ENCODE results near the gene TUBGCP2.

The TUBGCP2 gene

DNA sequence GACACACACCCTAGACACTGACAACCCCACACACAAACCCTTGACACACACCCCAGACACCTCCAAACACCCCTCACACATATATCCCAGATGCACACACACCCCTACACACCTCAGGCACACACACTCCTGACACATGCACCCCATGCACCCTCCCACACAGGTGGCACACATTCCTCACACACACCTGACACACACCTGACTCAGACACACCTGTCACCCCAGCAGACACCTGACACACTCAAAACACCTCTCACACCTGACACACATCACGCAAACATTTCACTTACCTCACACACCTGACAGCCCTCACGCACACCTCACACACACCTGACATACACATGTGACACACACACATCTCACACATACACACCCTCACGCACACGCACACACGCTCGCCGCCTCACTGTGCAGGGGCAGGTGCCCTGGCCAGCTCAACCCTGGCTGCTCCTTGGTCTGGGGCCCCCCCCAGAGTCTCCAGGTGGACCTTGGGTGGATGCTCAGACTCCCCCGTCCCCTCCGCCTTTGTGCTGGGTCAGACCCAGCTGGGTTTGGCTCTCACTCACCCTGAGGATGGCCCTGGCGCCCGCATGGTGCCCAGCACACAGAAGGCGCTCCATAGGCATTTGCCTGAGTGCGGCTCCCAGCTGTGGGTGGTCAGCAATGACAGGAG lies 31.2 kb upstream of the TUBGCP2 start:
- DNase-seq: no peak

DNA sequence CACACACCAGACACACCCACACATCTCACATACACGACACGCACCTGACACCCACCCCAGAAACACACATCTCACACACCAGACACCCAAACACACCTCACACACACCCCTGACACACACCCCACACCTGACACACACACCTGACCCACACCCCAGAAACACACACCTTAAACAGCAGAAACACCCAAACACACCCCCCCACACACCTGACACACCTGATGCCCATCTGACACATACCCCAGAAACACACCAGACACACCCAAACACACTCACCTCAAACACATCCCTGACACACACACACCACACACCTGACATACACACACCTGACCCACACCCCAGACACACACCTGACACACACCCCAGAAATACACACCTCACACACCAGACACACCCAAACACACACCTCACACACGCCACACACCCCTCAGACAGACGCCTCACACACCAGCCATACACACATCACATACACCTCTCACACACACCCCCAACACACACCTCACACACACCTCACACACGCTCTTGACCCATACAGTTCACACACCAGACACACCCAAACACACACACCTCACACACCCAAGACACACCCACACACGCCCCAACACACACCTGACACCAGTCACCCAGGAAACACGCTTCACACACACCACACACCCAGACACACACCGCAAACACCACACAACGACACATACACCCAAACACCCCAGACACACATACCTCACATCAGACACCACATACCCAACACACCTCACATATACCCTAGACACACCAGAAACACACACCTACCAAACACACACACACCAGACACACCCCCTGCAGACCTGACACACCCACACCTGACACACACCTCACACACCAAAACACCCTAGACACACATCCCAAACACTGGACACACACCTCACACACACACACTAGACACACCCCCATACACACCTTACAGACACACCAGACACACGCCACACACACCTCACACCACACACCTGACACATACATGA lies 29.7 kb upstream of the TUBGCP2 start:
- no peak for DNase-seq

- no peak for DNase-seq
These were observed 28.7 kb upstream of the TUBGCP2 start for GRCh38 chr10:133337370-133337725.

DNA sequence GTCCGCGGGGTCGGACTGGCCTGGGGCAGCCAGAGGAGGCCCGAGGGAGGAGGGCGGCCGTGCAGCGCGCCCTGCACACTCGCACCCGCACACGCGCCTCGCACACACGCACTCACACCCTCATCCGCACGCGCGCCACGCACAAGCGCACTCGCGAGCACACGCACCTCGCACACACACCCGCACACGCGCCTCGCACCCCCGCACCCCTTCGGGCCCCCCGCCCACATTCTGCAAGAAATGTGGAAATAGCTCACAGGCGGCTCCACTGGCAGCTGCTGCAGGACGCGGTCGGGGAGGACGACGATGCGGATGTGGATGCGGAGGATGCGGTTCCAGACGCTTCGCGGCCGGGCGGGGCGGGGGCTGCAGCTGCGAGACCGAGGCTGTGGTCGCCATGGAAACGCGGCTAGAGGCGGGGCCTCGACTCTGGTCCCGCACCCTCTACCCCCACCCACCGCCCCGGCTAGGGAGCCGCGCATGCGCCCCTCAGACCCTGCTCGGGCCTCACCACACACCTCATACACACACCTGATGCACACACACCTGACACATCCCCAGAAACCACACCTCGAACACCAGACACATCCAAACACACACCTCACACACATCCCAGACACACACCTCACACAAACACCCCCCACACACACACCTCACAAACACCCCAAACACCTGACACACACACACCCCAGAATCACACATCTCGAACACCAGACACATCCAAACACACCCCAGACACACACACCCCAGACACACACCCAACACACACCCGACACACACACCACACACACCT lies 28.1 kb upstream of the TUBGCP2 start, which contains the start of gene CALY:
TSS of gene CALY (minus strand) at position 320 of the 793 bp plus-strand sequence. CDS start 7,907 bp downstream, outside the sequence.
- DNase-seq: peak; percentile 93

DNA sequence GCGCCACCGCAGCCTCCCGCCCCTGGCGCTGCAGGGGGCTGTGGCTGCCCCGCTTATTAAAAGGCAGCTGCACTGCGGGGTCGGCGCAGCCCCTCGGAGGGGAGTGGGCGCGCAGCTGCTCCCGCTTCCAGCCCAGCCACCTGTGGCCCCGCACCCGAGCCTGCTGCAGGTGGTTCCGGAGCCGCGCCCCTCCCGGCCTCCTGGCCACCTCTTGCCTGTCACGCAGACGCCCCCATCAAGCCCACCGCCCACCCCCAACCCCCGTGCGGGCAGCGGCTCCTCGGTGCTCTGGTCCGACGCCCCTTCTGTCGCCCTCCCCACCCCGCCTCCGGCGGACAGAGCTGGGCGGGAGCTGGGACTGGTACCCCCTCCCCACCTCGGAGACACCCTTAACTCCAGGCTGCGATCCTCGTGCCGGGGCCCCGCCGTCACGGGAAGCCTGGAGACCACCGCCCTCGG lies 27.5 kb upstream of the TUBGCP2 start:
- DNase-seq: peak; percentile 16

- peak; percentile 85 for DNase-seq
These were observed 26.8 kb upstream of the TUBGCP2 start for GRCh38 chr10:133335246-133336117.

DNA sequence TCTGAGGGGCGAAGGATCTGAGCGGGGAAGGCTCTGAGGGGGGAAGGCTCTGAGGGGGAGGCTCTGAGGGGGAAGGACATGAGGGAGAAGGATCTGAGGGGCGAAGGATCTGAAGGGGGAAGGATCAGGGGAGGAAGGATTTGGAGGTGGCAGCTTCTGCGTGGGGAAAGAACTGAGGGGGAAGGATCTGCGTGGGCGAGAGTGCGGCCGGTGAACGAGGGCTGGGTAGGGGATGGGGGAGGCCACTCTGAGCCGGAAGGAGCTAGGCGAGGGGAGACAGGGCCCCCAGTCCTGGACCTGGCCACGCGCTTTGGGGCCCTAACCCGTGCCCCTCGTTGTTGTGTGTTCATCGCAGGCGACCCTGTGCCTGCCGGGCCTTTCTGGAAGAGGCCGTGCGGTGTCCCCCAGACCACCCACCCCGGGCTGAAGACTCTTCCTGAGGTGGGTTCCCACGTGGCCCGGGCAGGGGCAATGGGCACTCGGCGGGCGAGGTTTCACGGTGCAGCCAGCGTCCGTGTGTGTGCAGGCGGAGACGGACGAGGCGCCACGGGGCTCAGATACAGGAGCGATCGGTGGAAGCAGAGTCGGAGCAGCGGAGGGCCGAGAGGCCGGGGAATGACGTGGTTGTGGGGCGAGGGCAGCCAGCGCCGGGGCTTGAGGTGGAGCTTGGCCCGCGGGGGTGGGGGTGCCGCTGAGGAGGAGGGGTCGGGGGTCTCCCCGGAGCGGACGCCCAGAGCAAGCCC lies 26.0 kb upstream of the TUBGCP2 start:
- peak; percentile 62 for DNase-seq

DNA sequence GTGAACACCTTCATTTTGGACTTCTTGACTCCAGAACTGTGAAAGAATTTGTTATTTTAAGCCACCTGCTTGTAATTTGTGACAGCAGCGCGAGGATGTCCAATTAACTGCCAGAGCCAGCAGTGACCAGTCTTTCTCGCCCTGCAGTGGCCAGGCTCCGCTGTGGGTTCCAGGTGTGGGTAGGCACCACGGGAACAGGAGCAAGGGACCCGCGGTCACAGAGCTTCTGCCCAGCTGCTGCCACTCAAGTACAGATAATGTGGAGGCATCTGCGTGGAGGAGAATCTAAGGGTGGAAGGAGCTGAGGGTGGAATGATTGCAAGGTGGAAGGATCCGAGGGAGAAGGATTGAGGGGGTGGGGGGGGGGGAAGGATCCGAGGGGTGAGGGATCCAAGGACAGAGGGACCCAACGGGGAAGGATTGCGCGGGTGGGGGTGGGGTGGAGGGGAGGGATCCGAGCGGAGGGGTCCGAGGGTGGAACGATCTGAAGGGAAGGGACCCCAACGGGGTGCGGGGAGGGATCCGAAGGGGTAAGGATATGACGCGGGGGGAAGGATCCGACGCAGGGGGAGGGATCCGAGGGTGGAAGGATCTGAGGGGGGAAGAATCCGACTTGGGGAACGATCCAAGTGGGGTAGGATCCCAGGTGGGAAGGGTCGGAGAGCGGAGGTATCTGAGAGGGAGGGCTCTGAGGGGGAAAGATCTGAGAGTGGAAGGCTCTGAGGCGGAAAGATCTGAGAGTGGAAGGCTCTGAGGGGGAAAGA lies 24.4 kb upstream of the TUBGCP2 start:
- no peak for DNase-seq

GRCh38 chr10:133329491-133330202 lies 21.0 kb upstream of the TUBGCP2 start:
- DNase-seq: peak; percentile 95

DNA sequence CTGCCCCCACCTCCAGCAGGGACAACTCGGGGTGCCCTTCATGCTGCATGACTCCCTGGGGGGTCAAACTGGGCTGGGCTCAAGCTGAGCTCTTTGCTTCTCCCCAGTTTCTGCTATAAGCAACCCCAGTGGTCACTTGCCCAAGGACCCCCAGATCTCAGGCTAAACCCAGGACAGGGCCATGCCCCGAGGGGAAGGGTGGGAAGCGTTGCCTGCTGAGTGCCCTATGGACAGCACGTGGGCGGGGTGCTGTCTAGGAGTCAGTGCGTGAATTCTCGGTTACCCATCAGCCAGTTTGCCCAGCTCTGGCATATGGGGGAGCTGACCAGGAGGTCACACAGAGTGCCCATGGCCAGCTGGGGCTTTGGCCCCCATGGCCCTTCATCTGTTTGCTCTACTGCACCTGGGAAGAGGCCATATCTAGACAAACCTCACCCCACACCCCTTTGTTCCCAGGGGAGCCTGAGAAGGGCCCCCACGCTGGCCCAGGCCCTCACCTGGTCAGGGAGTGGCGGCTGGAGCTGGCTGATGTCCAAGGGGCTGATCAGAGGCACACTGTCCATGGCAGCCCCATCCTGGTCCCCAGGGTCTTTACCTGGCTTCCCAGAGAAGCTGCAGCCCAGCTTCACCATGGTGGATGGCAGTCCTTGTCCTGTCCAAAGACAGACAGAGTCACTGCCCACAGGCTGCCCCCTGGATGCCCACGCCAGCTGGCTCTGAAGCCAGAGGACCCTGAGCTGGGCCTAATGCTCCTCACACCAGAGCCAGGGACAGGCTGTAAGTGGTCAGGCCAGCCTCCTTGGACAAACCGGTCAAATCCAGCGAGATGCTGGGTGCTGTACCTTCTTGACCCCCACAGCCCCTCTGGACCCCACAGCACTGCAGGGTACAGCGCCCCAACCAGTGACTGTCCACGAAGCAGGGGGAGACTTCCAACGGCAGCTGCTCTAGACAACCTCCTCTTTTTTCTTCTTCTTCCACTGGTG lies 20.0 kb upstream of the TUBGCP2 start:
- no peak for DNase-seq

- no peak for DNase-seq
These were observed 19.1 kb upstream of the TUBGCP2 start for GRCh38 chr10:133327651-133328357.

DNA sequence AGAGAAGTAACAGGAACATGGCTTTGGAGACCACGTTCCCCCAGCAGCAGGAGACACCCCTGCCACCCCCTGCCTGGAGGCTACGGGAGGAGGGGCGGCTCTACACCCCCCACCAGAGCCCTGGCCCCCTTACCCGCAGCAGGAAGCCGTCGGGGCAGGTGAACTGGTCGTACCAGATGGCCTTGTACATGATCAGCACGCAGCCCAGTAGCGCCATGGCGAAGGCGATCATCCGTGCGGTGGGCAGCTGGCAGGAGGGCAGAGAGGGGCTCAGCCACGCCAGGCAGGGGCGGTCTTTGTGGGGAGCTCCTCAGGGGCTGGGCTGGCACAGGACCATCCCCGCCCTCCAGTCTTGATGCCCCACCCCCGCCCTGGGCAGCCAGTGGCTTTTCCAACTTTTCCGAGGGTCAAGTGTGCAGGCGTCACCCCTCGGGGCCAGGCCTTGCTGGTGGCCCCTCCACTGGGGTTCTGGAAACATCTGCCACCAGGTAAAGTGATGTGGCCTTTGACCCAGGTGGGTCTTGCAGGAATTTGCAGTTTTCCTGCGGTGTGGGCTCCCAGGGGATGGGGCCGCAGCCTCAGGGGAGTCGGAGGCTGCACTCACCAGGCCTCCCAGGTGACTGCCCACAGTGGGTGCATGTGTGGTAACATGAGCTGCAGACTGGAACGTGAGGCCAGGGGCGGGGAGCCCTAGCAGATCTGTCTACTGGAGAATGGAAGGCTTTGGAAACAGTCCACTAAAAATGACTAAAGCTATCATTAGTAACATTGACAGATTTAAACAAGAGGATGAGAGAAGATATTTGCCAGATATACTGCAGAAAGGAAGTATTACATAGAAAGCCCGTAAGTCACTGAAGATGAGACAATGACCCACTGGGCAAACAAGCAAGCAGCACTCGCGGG lies 18.3 kb upstream of the TUBGCP2 start:
- DNase-seq: no peak

DNA sequence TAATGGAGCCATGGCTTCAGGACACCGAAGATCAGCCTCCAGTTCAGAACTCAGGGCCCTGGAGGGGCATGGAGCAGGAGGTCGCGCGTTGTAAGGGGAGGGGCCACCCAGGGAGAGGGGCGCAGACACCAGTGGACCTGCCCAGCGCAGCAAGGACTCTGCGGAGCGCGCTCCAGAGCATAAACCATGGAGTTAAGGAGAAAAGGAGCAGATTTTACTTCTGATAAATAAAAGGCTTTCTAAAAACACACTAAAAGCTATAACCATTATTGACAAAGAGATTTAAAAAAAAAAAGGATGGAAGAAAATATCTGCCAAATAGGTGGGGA lies 17.5 kb upstream of the TUBGCP2 start:
- DNase-seq: no peak

- peak; percentile 46 for DNase-seq
These were observed 17.0 kb upstream of the TUBGCP2 start for GRCh38 chr10:133325440-133326222.

DNA sequence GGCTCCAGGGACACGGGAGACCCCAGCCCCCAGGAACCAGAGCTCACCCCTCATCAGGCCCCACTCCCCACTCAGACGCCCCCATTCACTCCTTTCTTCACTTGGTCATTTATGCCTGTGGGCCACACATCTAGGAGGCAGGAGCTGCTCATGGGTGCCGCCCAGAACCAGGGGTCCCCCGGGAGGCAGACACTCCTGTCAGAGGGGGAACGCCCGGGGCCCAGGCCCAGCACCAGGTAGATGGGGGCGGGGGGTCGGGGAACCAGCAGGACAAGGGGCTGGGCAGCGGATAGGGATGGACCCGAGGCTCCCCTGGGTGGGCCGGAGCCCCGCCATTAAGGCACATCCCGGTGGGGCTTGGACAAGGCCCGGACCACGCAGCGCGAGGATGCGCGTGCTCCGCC lies 16.2 kb upstream of the TUBGCP2 start:
- DNase-seq: no peak

DNA sequence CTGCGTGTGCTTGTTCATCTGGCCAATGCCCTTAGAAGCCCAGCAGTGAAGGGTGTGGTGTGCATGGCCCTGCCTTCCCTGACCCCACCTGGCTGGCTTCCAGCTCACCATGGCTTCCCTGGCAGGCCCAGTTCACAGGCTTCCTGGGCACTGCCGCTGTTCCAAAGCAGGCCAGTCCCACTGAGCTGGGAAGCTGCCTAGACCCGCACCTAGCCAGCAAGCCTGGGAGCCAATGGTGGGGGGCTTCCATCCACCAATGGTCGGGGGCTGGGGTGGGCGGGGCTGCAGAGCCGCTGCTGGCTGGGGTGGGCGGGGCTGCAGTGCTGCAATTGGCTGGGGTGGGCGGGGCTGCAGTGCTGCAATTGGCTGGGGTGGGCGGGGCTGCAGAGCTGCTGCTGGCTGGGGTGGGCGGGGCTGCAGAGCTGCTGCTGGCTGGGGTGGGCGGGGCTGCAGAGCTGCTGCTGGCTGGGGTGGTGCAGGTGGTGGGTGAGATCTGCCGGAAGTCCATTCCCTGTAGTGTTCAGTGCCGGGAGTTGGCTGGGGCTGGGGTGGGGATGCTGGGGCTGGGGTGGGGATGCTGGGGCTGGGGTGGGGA lies 15.6 kb upstream of the TUBGCP2 start:
- DNase-seq: peak; percentile 71

Data from CD4-positive, alpha-beta T cell treated with Interleukin-17A for 4 hours (primary cell).